22Rv1 (cell line): ENCODE data around the gene MEF2C.

Experiments
- ZFX ChIP-seq: fragments of 450-650 bp; IDR thresholded peaks from 2 replicates; pipeline ENCODE4 v1.6.1; 2017; ENCODE audit warnings: antibody characterized with exemption, borderline replicate concordance
- TF ChIP-seq, protein P1 (sequence below): fragments of 450-650 bp; IDR thresholded peaks from 2 replicates; pipeline ENCODE4 v1.5.1; 2017; ENCODE audit warnings: mild to moderate bottlenecking

GRCh38 chr5:88732862-88733261 is 150.1 kb downstream of the MEF2C start:
- TF ChIP-seq, protein P1, sequence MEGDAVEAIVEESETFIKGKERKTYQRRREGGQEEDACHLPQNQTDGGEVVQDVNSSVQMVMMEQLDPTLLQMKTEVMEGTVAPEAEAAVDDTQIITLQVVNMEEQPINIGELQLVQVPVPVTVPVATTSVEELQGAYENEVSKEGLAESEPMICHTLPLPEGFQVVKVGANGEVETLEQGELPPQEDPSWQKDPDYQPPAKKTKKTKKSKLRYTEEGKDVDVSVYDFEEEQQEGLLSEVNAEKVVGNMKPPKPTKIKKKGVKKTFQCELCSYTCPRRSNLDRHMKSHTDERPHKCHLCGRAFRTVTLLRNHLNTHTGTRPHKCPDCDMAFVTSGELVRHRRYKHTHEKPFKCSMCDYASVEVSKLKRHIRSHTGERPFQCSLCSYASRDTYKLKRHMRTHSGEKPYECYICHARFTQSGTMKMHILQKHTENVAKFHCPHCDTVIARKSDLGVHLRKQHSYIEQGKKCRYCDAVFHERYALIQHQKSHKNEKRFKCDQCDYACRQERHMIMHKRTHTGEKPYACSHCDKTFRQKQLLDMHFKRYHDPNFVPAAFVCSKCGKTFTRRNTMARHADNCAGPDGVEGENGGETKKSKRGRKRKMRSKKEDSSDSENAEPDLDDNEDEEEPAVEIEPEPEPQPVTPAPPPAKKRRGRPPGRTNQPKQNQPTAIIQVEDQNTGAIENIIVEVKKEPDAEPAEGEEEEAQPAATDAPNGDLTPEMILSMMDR: no peak
- no peak for TF ChIP-seq ZFX
